H1 (cell line): ENCODE data around the gene PLEKHO1. TPM values are rescaled to one million over a fixed set of nuclear protein-coding genes. Genes with fewer than 3 reads are reported as not detected.

ENCODE experiments used
- ATF3 ChIP-seq: IDR thresholded peaks from 2 replicates; pipeline ENCODE4 v1.6.1; 2011; ENCODE audit warnings: low read depth, mild to moderate bottlenecking, low read length; ENCODE audit not compliant: insufficient read depth
- POU5F1 ChIP-seq: IDR thresholded peaks from 2 replicates; pipeline ENCODE4 v1.6.1; 2011; ENCODE audit warnings: low read depth, mild to moderate bottlenecking, low read length, moderate library complexity
- RAD21 ChIP-seq, 2 experiments: IDR thresholded peaks in 1 of 2; conservative IDR thresholded peaks in 1 of 2; 2 replicates each; pipeline ENCODE4 v1.6.1; 2011; ENCODE audit warnings: low read depth in 2 of 2, low read length in 2 of 2, improper control_type of control experiment in 1 of 2, inconsistent platforms in 1 of 2, mild to moderate bottlenecking in 1 of 2, moderate library complexity in 1 of 2
- SIRT6 ChIP-seq: IDR thresholded peaks from one replicate; pipeline ENCODE4 v1.7.1; 2012; ENCODE audit warnings: low read length, inconsistent platforms
- TAF1 ChIP-seq: IDR thresholded peaks from 2 replicates; pipeline ENCODE4 v1.6.1; 2011; ENCODE audit warnings: mild to moderate bottlenecking, low read depth, low read length
- polyA plus RNA-seq, 7 experiments: library from polyadenylated mRNA; depleted of rRNA in 3 of 7; stranded (reverse) in 5 of 7; unstranded in 2 of 7; fragments of >200 nt in 5 of 7; fragments of 200-250 nt in 2 of 7; gene quantifications; 1 replicate in 5 of 7; 2 replicates in 1 of 7; 4 replicates in 1 of 7; pipeline versions ENCODE4 v1.2.1 to v1.2.3, GENCODE V29; 2011 to 2013; ENCODE audit warnings: missing spikeins in 2 of 7, mixed read lengths in 2 of 7
- total RNA-seq: library from RNA; stranded (reverse); fragmentation: NEBNext Ultra II Directional; extraction: Animal tissue kit (Norgen Biotek cat#: 25700); gene quantifications from 2 replicates; pipeline ENCODE4 v1.2.1, GENCODE V29; 2021
- TF ChIP-seq, protein P1 (sequence below): fragments of 300-600 bp; sonication (generic); IDR thresholded peaks from 2 replicates; pipeline ENCODE4 v1.7.1; 2012; ENCODE audit warnings: low read length, moderate library complexity, mild to moderate bottlenecking, inconsistent platforms; ENCODE audit not compliant: insufficient replicate concordance
- TF ChIP-seq, protein P2 (sequence below): IDR thresholded peaks from 2 replicates; pipeline ENCODE4 v1.6.1; 2012; ENCODE audit warnings: low read length, inconsistent platforms

Gene PLEKHO1
- total and polyA plus RNA-seq, 2 of the 8 experiments (the other 6 are each of a cell fraction or from before 2014, with no cell fraction given), result 23.2 to 37.0 TPM

GRCh38 chr1:150162862-150163706 is 13.4 kb downstream of the PLEKHO1 start (continued):
- TF ChIP-seq, protein P1, sequence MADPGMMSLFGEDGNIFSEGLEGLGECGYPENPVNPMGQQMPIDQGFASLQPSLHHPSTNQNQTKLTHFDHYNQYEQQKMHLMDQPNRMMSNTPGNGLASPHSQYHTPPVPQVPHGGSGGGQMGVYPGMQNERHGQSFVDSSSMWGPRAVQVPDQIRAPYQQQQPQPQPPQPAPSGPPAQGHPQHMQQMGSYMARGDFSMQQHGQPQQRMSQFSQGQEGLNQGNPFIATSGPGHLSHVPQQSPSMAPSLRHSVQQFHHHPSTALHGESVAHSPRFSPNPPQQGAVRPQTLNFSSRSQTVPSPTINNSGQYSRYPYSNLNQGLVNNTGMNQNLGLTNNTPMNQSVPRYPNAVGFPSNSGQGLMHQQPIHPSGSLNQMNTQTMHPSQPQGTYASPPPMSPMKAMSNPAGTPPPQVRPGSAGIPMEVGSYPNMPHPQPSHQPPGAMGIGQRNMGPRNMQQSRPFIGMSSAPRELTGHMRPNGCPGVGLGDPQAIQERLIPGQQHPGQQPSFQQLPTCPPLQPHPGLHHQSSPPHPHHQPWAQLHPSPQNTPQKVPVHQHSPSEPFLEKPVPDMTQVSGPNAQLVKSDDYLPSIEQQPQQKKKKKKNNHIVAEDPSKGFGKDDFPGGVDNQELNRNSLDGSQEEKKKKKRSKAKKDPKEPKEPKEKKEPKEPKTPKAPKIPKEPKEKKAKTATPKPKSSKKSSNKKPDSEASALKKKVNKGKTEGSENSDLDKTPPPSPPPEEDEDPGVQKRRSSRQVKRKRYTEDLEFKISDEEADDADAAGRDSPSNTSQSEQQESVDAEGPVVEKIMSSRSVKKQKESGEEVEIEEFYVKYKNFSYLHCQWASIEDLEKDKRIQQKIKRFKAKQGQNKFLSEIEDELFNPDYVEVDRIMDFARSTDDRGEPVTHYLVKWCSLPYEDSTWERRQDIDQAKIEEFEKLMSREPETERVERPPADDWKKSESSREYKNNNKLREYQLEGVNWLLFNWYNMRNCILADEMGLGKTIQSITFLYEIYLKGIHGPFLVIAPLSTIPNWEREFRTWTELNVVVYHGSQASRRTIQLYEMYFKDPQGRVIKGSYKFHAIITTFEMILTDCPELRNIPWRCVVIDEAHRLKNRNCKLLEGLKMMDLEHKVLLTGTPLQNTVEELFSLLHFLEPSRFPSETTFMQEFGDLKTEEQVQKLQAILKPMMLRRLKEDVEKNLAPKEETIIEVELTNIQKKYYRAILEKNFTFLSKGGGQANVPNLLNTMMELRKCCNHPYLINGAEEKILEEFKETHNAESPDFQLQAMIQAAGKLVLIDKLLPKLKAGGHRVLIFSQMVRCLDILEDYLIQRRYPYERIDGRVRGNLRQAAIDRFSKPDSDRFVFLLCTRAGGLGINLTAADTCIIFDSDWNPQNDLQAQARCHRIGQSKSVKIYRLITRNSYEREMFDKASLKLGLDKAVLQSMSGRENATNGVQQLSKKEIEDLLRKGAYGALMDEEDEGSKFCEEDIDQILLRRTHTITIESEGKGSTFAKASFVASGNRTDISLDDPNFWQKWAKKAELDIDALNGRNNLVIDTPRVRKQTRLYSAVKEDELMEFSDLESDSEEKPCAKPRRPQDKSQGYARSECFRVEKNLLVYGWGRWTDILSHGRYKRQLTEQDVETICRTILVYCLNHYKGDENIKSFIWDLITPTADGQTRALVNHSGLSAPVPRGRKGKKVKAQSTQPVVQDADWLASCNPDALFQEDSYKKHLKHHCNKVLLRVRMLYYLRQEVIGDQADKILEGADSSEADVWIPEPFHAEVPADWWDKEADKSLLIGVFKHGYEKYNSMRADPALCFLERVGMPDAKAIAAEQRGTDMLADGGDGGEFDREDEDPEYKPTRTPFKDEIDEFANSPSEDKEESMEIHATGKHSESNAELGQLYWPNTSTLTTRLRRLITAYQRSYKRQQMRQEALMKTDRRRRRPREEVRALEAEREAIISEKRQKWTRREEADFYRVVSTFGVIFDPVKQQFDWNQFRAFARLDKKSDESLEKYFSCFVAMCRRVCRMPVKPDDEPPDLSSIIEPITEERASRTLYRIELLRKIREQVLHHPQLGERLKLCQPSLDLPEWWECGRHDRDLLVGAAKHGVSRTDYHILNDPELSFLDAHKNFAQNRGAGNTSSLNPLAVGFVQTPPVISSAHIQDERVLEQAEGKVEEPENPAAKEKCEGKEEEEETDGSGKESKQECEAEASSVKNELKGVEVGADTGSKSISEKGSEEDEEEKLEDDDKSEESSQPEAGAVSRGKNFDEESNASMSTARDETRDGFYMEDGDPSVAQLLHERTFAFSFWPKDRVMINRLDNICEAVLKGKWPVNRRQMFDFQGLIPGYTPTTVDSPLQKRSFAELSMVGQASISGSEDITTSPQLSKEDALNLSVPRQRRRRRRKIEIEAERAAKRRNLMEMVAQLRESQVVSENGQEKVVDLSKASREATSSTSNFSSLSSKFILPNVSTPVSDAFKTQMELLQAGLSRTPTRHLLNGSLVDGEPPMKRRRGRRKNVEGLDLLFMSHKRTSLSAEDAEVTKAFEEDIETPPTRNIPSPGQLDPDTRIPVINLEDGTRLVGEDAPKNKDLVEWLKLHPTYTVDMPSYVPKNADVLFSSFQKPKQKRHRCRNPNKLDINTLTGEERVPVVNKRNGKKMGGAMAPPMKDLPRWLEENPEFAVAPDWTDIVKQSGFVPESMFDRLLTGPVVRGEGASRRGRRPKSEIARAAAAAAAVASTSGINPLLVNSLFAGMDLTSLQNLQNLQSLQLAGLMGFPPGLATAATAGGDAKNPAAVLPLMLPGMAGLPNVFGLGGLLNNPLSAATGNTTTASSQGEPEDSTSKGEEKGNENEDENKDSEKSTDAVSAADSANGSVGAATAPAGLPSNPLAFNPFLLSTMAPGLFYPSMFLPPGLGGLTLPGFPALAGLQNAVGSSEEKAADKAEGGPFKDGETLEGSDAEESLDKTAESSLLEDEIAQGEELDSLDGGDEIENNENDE, result no peak
- TF ChIP-seq SIRT6 (no peak), ATF3 (no peak), TAF1 (peak; percentile 78), RAD21 (IDR thresholded peaks at IDR 0.05 in 1 of 2, conservative IDR thresholded peaks at IDR 0.05 in 1 of 2; ENCODE audit: low read depth in 2 of 2, low read length in 2 of 2) (no peak), POU5F1 (no peak)
- TF ChIP-seq, protein P2, sequence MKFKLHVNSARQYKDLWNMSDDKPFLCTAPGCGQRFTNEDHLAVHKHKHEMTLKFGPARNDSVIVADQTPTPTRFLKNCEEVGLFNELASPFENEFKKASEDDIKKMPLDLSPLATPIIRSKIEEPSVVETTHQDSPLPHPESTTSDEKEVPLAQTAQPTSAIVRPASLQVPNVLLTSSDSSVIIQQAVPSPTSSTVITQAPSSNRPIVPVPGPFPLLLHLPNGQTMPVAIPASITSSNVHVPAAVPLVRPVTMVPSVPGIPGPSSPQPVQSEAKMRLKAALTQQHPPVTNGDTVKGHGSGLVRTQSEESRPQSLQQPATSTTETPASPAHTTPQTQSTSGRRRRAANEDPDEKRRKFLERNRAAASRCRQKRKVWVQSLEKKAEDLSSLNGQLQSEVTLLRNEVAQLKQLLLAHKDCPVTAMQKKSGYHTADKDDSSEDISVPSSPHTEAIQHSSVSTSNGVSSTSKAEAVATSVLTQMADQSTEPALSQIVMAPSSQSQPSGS, result peak; percentile 64; the same call in 1 of the 2 replicates
